ENCODE results near the gene EYA2.

EYA2 gene

DNA sequence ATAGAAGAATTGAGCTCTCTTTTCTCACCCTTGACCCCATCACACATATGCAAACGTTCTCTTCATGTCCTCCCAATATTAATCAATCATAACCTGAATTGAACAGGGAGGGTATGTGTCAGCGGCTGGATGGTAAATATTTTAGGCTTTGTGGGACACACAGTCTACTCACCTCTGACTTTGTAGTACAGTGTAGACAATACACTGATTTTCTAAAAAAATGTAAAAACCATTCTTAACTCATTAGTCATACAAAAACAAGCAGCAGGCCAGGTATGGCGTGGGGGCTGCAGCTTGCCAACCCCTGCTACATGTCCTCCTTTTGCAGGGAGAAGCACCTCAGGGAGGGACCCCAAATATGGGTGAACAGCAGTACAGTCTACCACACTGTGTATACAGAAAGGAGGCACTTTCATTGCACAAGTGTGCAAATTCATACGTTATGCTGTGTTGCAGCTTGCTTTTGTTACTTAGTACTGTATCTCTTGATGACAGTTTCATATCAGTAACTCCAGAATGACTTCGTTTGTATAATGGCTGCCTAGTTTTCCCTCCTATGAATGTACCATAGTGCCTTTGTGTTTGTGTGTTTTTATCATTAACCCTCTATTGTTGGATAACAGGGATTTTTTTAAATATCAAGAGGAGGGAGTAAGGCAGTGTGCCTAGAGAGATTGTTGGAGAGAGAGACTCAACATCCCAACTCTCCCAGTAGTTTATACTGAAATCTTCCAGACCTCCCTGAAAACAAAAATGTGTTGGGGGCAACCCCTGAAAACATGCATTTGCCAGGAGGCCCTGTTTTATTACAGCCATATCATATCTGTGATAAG is 247.5 kb downstream of the EYA2 start:
- DNase-seq (ENCODE audit: low read depth) = no peak

DNA sequence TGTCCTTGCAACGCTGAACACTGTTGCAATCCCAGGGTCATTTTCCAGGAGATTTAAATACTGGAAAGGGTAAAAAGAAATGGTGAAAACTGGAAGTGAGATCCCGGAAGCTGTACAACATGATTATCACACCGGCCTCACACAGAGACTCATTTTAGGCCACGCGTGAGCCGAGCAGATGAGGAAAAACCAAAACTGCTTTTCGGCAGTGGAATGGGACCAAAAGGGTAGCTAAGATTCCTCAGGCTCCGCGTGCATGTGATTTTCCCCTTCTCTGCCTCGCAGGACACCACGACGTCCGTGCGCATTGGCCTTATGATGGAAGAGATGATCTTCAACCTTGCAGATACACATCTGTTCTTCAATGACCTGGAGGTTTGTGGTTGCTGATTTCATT is 248.1 kb downstream of the EYA2 start:
- no peak for DNase-seq (ENCODE audit: low read depth)

DNA sequence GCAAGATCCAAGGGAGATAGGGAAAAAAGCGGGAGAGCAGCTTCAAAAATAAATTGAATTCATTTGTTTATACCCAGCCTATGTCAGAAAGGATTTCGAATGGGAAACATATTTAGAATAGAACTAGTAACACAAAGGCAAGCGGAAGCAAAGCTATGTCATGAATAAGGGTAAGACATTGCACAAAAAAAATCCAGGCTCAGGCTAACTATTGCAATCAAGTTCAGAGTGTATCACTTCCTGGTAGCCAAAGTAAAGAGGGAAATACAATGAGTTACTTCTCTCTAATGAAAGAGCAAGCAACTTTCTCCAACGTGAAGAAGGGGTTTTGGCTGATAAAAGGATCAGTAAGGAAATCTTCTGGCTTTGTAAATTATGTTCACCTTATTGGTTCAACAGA is 249.0 kb downstream of the EYA2 start:
- DNase-seq (ENCODE audit: low read depth) = no peak

GRCh38 chr20:47144463-47144862 is 249.8 kb downstream of the EYA2 start:
- no peak for DNase-seq (ENCODE audit: low read depth)

DNA sequence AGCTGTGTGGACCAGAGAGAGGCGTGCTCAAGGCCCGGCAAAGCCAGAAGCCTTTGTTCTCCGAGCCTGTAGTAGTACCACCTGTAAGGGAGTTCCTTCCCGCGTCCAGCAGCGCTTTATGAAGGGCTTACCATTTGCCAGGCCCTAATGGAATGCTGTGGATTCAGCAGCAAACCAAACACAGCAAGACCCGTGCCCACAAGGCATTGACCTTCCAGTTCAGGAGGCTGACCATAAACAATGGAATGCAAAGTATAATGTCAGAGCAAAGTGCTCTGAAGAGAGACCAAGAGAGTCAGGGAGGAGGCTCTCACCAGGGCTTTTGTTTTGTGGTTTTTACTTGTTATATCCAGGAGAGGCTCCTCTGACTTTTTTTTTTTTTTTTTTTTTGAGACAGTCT is 252.0 kb downstream of the EYA2 start:
- no peak for DNase-seq (ENCODE audit: low read depth)

DNA sequence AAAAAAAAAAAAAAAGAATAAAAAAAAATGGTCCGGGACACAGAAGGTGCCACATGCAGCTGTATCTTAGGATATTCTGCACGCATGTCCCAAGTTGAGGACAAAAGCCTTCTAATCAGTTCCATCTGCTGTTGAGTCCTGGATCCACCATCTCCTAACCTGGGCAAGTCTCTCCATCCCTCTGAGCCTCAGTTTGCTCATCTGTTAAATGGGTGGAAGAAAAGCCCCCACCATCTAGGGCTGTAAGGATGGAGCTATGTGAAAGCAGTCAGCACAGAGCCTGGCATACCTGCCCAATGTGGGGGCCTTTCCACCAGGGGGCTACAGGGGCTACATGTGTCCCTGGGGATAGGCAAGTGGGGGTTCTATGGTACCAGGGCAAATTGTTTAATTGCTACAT is 253.4 kb downstream of the EYA2 start:
- DNase-seq (ENCODE audit: low read depth) = no peak

- no peak for DNase-seq (ENCODE audit: low read depth)
These were observed 255.3 kb downstream of the EYA2 start for GRCh38 chr20:47149939-47150338.

DNA sequence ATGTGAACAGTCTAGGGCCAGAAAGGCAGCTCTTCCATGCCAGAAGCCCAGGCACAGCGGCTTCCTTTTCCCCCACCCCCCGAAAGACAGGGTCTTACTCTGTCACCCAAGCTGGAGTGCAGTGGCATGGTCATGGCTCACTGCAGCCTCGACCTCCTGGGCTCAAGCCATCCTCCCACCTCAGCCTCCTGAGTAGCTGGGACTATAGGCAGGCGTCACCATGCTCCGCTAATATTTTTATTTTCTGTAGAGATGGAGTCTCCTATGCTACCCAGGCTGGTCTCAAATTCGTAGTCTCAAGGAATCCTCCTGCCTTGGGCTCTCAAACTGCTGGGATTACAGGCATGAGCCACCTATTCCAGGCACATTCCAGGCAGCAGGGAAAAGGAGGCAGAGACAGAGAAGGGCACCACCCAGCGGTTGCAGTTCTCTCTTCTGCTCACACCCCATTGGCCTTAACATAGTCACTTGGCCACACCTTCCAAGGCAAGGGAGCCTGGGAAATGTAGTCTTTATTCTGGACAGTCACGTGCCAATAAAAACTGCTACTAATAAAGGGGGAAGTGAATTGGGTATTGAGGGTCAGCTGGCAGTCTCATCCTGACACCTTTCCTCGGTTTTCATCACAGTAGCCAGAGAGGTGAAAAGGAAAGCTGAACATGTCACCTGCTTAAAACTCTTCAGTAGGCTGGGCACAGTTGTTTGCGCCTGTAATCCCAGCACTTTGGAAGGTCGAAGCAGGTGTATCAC is 255.9 kb downstream of the EYA2 start:
- no peak for DNase-seq (ENCODE audit: low read depth)

DNA sequence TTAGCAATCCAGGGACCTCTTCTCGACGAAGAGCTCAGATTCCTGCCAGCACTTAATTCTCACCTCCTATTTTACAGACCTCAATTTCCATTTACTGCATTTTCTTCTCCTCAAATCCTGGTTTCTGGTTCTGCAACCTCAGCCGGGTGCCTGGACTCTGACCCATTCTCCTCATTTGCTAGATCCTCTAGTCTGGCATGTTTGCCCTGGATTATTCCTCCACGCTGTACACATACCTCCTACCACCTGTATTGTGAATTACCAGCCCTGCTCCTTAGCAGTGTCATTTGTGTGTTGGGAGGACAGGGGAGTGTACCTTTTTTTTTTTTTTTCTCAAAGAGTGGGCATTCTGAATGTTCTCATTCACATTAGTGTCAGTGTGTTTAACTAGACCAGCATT is 257.4 kb downstream of the EYA2 start:
- DNase-seq (ENCODE audit: low read depth) = no peak

DNA sequence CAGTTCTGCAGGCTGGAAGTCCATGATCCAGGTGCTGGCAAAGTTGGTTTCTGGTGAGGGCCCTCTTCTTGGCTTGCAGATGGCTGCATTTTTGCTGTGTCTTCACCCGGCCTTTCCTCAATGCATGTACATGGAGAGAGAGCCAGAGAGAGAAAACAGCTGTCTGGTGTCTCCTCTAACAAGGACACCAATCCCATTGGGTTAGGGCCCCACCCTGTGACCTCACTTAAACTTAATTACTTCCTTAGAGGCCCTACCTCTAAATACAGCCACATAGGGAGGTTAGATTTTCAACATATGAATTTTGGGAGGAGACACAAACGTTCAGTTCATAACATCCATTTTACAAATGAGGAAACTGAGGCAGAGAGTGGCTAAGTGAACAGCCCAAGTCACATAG is 259.4 kb downstream of the EYA2 start:
- no peak for DNase-seq (ENCODE audit: low read depth)

GRCh38 chr20:47156301-47157137 is 261.9 kb downstream of the EYA2 start:
- DNase-seq (ENCODE audit: low read depth) = no peak

DNA sequence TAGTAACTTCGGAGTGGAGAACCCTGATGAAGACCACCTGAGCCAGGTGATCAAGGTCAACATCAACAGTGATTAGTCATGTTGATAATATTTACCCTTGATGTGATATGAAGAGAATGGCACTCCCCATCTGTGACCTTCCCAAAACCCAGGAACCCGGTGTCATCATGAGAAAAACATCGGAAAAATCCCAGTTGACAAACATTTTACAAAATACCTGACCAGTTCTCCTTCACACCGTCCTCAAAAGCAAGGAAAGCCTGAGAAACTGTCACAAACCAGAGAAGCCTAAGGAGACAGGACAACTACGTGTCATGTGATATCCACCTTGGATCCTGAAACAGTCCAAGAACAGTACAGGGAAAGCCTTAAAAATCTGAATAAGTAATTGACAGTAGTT is 264.5 kb downstream of the EYA2 start:
- no peak for DNase-seq (ENCODE audit: low read depth)

DNA sequence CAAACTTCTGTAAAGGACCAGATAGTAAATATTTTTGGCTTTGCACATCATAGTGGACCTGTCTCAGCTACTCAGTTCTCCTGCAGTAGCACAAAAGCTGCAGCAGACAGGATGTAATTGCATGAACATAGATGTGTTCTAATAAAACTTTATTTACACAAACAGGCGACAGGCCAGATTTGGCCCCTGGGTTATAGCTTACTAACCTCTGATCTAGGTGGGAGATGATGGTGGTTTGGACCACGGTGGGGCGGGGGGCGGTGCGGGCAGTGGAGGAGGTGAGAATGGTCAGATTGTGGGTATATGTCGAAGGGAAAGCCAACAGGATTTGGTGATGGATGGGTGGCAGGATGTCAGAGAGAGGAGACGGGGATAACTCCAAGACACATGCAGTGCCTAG is 265.6 kb downstream of the EYA2 start:
- no peak for DNase-seq (ENCODE audit: low read depth)

DNA sequence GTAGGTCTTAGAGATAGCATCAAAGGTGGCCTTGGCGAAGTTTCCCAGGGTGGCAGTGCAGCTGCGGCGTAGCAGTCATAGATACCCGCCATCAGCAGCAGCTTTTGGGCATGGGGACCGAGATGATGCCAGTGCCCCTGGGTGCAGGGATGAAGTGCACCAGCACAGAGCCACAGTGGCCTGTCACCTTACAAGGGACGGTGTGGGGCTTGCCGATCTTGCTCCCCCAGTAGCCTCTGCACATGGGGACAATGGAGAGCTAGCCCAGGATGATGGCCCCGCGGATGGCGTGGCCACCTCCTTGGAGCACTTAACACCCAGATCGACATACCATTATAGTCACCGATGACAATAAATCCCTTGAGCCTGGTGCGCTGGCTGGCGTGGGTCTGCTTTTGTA is 266.3 kb downstream of the EYA2 start:
- DNase-seq (ENCODE audit: low read depth) = no peak

DNA sequence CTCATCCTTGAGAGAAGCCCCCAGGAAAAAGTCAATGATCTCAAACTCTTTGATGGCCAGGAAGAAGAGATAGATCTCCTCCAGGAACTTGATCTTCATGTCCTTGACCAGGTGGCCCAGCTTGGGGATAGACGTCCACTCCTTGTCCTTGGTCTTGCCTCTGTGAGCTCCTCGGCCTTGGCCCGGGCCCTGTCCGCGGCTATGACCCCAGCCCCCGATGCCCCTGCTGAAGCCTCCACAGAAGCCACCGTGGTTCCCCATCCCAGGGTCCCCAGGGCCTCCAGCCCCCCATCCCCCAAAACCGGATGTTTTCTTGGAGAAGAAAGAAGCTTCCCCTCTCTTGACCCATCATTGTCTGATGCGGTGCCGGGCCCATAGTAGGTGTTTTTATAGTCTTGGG is 266.8 kb downstream of the EYA2 start:
- no peak for DNase-seq (ENCODE audit: low read depth)

GRCh38 chr20:47164140-47164539 is 269.5 kb downstream of the EYA2 start:
- no peak for DNase-seq (ENCODE audit: low read depth)

DNA sequence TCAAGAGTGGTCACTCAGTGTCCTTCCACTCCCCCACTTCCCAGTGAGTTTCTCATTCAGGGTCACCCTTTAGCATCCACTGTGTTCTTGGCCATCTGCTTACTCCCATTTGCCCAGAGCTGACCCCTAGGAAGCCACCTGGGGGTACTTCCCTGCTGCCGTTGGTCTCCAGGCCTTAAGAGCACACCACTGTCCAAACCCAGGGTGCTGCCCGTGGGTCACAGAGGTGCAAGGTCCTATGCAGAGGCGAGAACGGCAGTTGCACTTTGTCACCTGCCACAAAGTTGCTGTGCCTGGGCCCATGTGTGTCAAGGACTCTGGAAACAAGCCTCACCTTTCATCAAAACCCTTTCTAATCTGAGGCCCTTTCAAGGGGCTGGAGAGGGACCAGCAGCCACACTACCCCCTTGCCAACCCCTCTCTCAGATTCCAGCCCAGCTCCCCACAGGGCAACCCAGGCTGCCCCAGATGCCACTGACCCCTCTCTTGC is 270.8 kb downstream of the EYA2 start:
- DNase-seq (ENCODE audit: low read depth) = no peak

- no peak for DNase-seq (ENCODE audit: low read depth)
These were observed 273.2 kb downstream of the EYA2 start for GRCh38 chr20:47167846-47168245.

DNA sequence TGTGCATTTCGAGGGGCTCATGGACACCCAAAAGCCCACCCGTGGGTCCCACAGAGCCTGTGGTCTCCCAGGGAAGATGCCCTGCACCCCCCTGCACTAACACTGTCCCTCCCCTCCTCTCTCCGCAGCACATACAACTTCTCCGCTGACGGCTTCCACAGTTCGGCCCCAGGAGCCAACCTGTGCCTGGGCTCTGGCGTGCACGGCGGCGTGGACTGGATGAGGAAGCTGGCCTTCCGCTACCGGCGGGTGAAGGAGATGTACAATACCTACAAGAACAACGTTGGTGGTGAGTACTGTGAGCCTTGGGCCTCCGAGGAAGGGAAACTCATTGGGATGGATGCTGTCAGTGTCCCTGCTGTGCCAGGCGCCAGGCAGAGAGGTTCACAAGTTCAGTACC is 277.9 kb downstream of the EYA2 start:
- no peak for DNase-seq (ENCODE audit: low read depth)

DNA sequence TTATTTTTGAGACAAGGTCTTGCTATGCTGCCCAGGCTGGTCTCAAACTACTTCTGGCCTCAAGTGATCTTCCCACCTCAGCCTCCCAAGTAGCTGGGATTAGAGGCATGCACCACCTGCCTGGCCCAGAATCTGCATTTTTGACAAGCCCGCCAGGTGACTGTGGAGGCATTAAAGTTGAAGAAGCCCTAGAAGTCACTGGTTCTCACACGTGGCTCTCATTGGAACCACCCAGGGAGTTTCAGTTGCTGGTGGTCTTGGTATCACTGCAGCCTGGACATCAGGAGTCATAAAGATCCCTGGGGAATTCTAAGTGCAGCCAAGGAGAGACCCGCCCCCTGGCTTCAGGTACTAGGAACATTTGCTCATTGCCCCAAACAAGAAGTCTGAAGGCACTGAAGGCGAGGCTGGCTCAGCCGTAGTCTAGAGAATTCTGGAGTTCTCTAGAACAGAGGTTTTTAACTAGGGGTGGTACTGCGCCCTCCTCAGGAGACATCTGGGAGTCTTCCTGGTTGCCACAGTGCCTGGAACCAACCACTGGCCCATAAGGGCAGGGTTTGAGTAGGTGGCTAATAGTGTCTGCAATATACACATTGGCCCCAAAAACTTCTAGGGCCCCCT is 279.1 kb downstream of the EYA2 start:
- DNase-seq (ENCODE audit: low read depth) = no peak

DNA sequence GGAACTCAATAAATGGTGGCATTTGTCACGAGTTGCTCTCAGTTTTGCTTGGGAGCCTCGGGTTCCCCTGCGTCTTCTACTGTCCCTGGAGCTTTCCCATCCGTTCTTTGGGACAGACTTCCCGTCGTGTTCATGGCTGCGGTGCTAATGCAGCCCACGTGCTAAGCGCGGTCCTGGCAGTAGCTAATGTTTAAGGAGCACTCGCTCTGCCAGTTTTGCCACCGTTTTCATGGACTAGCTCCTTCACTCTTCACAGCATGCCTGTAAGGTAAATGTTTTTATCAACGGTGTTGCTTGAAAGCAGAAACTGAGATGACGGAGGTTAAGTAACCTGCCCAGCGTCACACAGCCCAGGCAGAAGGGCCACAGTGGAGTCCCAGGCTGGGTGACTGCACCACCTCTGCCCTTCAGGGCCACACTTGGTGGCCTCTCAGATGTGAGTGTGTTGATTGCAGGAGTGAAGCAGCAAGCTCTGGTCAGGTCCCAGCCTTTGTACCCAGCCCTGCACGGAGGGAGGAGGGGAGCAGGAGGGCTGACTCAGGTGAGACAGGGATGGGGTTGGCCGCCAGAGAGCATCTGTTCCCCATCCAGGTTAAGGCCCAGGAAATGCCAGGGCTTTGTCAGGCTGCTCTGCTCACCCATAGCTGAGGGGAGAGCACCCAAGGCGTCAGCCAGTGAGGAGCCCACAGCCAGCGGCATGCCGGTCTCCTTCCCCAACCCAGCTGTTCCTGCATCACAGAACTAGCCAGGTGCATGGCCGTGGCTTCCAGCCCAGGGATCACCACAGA is 280.0 kb downstream of the EYA2 start:
- no peak for DNase-seq (ENCODE audit: low read depth)

All from activated T-helper 1 cell treated with Interleukin-2 at 50 U/mL for 16 hours (primary cell).